HG03342 (cell line): ENCODE measurements around the gene PRR23E.
A peak's percentile ranks its signal among the peaks of the same experiment; 100 is the strongest.

Experiments used
- ATAC-seq: cut with Tn5 transposase; IDR thresholded peaks from one replicate; pipeline ENCODE4 v1.9.1; 2021; ENCODE audit warnings: mild to moderate bottlenecking, moderate library complexity; ENCODE audit not compliant: unreplicated experiment

The PRR23E gene

DNA sequence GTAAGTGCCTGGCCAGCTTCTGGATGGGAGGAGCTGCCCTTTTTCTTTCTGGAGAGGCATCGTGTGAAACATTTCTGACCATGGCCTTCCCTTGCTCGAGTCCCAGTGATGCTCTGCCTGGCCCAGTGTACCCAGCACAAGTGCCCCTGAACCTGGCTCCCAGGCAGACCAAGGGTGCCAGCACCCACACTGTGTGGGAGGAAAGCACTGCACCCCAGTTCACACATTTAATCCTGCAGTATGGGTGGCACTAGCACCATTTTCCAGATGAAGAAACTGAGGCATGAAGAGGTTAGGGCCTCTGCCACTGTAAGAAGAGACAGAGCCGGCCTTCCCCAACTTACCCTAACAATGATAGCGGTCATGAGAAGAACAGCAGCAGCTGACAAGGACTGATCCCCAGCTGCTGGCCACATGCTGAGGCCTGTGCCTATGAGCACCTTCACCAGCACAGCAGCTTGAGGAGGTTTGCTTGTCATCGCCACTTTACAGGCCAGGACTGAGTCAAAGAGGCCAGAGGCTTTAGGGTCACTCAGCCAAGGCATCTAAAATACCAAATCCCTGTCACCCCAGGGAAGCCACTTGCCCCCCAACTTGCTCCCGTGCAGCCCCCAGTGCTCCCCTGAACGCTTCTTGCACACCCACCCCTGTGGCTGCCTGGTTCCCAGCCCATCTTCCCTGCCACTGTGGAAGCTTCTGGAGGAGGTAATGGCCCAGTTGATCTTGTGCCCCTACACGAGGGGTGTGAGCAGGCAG lies 15.0 kb downstream of the PRR23E start:
- no peak for ATAC-seq

DNA sequence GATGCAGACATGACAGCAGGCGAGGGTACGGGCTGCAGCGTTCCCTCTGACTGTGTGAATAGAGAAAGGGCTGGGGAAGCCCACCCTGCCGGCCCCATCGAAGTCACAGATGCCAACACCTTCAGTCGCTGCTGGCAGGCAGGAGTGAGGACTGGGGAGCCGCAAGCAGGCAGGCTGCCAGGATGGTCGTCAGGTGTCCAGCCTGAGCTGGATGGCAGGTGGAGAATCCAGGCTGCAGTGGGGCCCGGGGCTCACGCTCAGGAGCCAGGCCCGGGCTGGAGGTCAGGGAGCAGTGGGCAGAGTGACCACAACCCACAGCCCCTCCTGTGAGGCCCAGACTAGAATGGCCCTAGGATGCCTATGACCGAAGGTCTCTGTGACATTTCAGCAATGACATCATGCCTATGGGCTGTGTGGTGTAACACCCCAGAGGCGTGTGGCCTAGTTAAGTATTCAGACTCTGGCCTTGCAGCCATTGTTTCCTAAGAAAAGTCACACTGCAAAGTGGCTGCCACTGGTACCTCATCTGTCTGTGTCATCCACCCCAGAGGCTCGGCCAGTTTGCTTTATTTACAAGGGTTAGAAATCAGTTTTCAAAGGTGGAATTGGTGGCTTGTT lies 15.7 kb downstream of the PRR23E start:
- no peak for ATAC-seq

DNA sequence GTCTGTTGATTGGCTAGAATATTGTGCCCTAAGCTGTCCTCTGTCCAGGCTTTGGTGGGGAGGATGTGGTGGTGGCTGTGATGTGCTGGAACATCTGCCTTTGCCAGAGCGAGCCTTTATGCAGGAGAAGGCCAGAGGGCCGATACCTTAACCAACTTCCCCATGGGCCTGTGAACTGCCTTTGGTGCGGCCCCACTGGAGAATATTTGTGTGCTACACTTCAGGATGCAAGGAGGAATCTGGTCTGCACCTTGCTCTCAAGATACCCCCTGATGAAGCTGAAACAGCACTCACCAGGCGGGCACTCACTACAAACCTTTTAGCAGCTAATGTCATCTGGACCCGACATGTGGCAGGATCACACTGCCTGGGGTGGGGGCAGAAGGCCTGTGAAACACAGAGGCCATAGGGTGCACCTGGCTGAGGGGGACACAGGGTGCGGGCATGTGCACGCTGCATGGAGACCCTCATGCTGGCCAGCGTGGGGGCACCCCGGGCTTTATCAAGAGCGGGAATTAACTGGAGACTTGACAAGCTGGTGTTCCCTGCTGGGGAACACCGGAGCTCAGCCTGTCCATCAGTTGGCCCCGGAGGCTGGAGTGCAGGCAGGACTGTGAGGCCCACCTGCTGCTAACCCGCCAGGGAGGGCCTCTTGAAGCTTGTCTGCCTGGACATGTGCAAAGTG lies 16.4 kb downstream of the PRR23E start:
- ATAC-seq = no peak

DNA sequence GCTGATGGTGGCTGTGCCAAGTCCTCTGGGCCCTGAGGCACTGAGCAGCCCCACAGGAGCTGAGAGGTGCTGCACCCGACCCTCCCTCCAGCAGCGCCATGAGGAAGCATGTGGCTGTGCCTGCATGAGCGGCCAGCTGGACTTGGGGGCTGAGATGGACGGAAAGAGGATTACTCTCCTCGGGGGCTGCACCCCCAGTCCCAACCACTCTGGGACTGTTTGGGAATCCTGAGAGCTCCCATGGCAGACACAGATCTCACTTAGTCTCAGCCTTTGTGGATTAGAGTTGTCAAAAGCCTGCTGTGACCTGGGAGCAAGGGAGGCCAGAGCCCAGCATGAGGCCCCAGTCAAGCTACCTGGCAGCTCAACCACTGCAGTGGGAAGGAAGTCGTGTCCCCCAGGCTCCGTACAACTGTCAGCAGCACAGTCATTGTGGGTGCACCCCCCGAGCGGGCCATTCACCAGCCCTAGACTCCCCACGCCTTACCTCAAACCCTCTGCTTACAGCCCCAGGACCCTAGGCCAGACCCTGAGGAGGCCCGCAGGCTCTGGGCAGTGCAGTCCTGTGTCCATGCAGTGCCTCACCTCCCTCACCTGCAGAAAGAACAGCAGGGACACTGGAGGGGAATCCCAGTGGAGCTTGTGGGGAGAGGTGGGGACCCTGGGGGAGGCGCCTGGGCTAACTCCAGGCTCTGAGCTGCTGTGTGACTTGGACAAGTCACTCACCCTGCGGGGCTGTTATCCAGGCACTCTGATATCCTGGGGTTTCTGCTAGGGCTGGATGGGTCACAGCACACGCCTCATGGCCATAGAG lies 17.1 kb downstream of the PRR23E start:
- no peak for ATAC-seq

DNA sequence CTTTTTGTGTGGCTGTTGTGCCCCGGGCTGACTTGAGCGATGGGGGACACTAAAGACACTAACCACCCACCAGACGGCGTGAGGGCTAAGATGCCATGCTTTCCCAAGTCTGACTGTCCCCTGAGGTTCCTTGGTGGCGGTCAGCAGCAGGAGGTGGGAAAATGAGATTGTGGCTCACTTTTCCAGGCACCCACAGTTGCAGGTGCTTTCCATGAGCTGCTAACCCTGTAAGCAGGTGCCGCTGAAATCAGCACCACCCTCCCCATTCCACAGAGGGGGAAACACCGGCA lies 17.7 kb downstream of the PRR23E start:
- ATAC-seq = no peak

DNA sequence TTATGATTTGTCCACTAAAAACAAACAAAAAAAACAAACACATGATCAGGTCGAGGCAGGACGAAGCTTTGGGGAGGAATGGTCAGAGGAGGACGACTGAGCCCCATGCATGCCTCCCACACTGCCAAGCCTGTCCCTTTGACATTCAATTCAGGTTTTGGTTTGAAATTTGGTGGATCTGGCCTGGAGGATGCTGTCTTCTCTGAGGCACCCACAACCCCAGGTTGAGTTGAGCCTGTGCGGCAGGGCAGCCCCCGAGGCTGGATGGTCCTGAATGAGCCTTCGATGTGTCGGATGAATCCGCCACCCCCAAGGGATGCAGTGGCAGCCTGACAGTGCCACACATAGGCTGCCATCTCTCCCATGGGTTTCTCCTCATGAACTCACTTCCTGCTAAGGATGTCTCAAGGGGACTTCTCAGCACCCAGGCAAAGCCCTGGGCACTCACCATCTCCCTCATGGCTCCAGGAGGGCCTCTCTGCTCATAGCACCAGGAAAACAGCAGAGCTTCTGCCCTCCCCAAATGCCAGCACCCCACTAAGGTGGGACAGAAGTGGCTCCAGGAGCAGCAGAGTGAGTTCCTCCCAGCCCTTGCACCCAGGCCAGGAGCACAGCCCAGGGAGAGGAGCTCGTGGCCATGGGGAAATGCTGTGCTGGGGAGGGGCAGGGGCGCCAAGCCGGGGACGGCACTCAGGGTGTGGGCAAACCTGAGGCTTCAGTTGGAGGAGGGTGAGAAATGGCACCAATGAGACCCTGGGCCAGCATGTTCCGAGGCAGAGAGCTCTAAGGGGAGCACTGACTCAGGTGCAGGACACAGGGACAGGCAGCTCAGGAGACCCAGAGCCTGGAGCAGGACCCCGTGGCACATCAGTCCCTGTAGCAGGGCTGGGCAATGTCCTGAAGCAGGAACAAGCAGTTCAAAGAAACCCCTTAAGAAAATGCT lies 18.5 kb downstream of the PRR23E start:
- ATAC-seq = no peak

DNA sequence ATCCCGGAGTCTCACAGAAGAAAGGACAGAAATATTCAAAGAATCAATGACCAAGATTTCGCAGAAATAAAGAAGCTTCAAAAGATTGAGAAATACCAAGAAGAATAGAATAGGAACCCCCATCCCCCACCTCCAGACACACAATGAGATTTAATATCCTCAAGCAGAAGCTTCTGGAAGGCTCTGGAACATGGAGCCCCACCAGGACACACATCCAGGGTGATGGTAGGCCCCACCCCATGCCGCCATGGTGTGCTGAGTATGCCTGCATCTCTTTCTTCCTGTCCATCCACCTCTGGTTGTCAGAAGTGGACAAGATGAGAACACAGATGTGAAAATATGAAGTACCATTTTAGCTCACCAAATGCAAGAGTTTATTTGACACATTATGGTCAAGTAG lies 19.3 kb downstream of the PRR23E start:
- no peak for ATAC-seq

DNA sequence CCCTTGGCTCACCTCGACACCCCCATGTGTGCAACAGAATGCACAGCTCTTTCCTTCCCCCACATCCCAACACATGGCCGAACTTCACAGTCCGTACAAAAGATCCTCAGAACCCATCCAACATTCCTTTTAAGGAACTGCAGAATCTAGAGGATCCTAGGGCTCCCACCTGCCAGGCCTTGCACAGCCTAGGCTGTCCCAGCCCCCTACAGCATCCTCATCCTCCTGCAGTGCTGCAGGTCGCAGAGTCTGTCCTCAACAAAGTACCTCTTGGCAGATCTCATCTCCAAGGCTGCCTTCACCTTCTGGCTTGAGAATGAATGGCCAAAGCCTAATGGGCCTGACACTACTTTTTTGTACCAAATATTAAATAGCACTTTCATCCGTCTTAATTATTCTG lies 19.8 kb downstream of the PRR23E start:
- no peak for ATAC-seq

DNA sequence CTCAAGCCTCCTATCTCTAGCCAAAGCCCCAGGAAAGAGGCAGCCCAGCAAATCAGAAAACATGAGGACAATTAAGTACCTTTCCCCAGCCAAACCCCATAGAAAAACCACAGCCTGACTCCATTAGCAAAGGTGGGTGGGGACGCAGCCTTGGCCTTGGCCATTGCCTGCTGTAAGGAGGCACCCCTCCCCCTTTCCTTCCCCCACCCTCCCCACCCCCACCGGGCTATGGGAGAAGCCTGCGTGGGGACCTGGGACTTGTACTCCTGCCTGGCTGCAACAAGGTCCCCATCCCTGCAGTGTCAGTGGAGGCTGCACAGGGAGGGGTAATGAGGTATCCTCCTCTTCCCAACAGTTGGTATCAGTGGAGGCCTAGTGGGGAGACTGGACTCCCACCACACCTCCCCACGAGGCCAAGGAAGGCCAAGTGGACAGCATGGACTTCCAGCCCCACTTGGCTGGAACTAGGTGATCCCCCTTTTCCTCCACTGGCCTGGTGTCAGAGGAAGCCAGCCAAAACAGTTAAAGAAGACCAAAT lies 20.5 kb downstream of the PRR23E start:
- ATAC-seq = no peak

DNA sequence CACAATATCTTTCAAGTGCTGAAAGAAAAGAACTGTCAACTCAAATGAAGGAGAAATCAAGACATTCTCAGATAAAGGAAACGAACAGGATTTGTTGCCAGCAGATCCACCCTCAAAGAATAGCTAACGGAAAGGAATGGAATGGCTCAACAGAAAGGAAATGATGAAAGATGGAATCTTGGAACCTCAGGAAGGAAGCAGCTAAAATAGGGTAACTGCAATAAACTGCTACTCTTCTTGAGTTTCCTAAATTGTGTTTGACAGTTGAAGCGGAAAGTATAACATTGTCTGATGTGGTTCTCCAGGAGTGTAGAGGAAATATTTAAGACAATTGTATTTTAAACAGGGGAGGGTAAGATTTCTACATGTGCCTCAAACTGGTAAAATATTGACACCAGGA lies 22.0 kb downstream of the PRR23E start:
- ATAC-seq = no peak

DNA sequence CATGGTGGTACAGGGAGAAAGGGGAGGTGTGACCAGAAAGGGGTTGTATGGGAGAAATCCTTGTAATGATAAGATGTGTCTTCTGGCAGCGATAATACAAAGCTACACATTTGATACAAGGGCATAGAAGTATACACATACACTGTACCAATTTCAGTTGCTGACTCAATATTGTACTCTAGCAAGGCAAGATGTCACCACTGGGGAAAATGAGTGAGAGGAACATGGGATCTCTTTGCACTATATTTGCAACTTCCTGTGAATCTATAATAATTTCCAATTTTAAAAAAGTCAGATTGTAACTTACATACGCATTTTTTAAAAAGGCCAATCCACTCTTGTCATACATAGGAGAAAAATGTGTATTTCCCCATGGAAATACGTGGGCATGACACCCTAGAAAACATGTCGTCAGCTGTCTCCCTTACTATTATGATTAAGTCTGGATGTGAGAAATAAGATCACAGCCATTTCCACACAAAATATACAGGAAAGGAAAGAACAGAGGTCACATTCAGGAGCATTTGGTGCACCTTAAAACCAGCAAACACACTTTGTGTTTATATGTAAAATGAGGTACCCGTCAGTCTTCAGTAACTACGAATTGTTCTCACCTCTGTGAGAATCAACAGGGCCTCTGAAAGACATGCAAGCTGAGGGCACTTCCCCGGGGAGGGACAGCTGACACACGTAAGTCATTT lies 22.9 kb downstream of the PRR23E start:
- ATAC-seq = no peak

DNA sequence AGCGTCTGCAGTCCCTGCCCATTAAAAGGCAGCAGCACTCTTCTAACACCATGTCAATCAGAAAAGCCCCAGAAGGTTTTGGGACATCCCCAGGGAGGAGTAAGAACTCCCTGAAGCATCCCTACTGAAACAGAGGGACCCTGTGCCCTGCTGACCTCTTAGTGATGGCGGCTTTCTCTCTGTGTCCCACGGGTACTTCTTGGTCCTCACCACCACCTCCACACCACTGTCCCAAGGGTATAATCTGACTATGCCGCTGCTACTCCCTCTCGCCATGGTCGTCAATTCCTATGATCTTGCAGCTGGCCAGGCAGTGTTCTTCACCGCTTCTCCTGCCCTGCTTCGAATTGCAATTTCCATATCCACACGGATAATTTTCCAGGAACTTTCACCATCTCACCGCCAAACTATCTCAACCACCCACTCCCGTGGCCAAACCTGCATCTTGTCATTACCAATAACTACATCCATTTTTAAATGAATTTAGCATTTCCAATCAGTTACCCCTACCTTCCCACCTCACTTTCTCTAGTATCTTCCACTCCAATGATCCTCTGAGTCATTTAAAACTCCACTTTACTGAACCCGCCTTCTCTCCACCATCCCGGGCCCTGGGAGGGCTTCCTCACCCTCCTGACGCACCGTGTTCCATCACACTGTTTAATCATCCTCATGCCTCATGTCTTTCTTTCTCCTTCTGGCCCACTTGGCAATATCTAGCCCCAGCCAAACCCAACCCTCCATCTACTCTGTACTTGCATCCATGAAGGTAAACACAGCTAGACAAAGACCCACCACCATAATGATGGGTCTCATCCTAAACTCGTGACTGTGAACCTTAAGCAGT lies 23.7 kb downstream of the PRR23E start:
- ATAC-seq = peak; percentile 42

DNA sequence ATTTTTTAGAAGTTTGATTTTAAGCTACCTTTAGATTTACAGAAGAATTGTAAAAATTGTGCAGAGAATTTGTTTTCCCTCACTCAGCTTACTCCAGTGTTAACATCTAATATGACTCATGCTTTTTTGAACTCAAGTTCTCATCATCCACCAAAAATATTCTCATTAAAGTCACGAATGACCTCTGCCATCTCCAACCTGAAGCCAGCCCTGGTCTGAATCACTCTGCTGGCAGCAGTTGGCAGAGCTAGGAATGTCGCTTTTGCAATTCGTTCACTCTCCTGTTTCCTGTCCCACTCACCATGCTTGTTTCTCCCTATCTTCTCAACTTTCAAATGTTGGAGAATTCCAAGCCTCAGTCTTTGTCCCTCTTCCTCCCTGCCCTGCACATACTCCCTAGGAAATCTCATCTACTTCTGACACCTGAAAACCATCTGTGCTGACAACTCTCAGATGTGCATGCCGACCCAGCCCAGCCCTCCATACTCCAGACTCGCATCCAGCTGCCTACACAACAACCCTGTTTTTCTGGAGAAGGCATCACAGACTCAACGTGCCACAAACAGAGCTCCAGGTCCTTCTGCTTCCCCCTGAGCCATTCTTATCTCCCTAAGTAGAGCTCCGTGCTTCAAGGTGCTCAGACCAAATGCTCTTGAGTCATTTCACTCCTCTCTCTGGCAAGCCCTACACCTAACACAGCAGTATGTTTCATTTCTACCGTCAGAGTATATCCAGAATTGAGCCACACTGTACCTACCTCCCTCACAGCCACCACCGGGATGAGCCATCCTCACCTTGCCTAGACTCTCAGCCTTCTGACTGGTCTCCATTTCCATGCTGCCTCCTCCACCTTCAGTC lies 24.9 kb downstream of the PRR23E start:
- no peak for ATAC-seq

DNA sequence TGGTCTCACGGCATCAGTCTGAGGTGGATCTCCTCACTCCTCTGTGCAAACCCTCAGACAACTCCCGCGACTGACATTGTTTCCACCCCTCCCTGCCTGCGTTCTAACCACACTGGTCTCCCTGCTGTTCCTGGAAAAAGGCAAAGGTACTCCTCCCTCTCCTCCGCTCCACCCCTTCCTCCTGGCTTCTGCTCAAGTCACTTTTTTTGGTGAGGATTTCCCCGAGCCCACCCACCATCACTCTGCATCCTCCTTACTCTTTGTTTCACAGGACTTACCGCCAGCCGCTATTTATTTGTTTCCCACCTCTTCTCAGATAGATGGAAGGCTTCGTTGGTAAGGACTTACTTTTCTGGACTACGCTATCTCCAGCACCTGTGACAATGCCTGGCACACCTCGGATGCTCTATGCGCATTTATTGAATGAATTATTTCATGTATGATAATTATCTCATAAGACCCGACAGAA lies 25.6 kb downstream of the PRR23E start:
- ATAC-seq = no peak

DNA sequence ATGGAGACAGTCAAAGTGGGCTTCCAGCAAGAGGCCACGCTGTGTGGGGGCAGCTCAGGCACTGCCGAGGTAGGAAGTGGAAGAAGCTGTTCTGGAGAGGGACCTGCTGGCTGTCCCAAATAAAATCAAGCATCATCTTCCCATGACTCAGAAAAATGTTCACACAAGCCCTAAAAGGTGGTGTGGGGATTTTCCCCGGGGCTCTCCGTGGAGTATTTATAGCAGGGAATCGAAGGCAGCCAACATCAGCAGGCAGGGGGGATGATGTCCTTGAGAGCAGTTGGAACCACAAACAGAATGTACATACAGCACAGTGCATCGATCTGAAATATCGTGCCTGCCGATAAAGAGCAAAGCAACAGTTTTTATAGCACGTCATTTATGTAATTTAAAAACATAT lies 27.6 kb downstream of the PRR23E start:
- no peak for ATAC-seq

DNA sequence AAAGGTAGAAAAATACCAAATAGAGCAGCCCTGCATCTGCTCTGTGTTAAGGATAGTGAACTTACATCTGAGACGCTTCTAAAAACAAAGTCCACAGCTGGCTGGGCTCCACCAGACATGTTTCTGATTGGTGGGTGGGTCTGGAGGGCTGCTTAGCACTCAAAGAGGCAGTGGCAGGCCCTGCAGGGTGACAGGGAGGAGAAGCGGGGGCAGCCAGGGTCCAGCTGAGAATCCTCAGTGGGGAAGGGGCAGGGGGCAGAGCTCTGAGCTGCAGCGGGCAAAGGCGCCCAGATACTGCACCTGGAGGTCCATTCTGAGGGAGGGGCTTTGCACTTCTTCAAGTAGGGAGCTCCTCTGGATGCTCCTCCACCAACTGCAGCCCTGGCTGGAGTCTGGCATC lies 28.1 kb downstream of the PRR23E start:
- ATAC-seq = no peak

DNA sequence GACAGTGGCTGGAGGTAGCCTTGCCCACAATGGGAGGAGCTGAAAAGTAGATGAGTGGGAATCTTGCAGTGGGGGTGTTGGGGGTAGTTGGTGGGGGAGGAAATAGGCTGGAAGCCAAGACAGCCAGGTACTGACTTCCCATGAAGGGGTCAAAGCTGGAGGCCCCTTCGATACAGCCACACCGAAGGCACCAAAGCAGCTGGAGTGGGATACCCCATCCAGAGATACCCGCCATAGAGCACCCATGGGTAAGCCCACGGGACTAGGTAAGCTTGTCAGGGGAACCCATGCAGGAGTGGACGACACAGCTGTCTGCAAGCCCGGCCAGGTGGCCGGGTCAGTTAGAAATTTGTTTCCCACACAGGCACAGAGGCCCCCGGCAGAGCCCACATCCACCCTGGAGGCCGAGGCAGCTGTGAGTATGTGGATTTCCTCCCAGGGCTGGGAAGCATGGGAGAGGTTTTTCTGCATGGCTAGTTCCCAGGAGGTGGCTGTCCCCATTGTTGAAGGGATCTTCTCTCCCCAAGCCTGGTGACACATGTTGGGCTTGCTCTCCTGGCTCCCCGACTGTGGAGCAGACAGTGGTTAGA lies 28.6 kb downstream of the PRR23E start:
- ATAC-seq = no peak
